Measurements from ENCODE around the gene GATB. TPM values are rescaled to one million over a fixed set of nuclear protein-coding genes. Genes with fewer than 3 reads are reported as not detected.

GATB gene
- total RNA-seq, 1 donor from 2014 or later, result 17.9 TPM

- TF ChIP-seq EZH2phosphoT487 (IDR thresholded peaks at IDR 0.05) (no peak), EZH2 (IDR thresholded peaks at IDR 0.05) (no peak)
- TF ChIP-seq, protein P1, sequence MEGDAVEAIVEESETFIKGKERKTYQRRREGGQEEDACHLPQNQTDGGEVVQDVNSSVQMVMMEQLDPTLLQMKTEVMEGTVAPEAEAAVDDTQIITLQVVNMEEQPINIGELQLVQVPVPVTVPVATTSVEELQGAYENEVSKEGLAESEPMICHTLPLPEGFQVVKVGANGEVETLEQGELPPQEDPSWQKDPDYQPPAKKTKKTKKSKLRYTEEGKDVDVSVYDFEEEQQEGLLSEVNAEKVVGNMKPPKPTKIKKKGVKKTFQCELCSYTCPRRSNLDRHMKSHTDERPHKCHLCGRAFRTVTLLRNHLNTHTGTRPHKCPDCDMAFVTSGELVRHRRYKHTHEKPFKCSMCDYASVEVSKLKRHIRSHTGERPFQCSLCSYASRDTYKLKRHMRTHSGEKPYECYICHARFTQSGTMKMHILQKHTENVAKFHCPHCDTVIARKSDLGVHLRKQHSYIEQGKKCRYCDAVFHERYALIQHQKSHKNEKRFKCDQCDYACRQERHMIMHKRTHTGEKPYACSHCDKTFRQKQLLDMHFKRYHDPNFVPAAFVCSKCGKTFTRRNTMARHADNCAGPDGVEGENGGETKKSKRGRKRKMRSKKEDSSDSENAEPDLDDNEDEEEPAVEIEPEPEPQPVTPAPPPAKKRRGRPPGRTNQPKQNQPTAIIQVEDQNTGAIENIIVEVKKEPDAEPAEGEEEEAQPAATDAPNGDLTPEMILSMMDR (IDR thresholded peaks at IDR 0.05), result no peak
- Histone ChIP-seq H3F3A (ENCODE audit: low read depth) (no peaks in the 10 kb centered on the region), H3K9ac (no peak overlapping the region), H3K4me1 (no peaks in the 10 kb centered on the region), H3K79me2 (ENCODE audit: low read depth) (no peaks in the 10 kb centered on the region), H3K4me3 (no peak overlapping the region), H4K20me1 (ENCODE audit: low read depth) (no peaks in the 10 kb centered on the region), H3K9me3 (ENCODE audit: low read depth) (no peaks in the 10 kb centered on the region), H2AFZ (replicated peaks) (no peak overlapping the region), H3K27me3 (no peaks in the 10 kb centered on the region), H3K27ac (no peak overlapping the region), H3K4me2 (no peak overlapping the region), H3K36me3 (no peaks in the 10 kb centered on the region)
- Mint-ChIP-seq H3K4me1 (no peaks in the 10 kb centered on the region), H3K36me3 (no peaks in the 10 kb centered on the region), H3K9me3 (no peaks in the 10 kb centered on the region), H3K27me3 (ENCODE audit: insufficient read depth, low read depth) (no peaks in the 10 kb centered on the region), H3K4me3 (no peak overlapping the region), H3K27ac (no peak overlapping the region)
- DNase-seq (ENCODE audit: low spot score), result no peak
These were observed 45.7 kb upstream of the GATB start for GRCh38 chr4:151806511-151806927.

DNA sequence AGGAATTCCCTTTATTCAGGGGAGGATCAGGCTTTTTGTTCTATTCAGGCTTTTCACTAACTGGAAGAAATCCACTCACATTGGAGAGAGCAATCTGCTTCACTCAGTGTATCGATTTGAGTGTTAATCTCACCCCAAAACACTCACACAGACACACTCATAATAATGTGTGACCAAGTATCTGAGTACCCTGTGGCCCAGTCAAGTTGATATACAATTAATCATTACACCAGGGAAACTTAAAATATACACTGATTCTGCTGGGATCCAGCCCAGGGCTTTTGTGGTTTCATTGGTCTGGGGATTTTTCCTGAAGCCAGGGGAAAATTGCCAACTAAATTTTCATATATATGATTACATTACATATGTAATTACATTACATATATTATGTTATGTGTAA, 44.0 kb upstream of the GATB start:
- Histone ChIP-seq H3K4me1 (no peaks in the 10 kb centered on the region), H3K27ac (no peak overlapping the region), H3K9ac (no peak overlapping the region), H3K4me3 (no peak overlapping the region), H3K36me3 (no peaks in the 10 kb centered on the region), H3K4me2 (no peak overlapping the region), H3K27me3 (no peaks in the 10 kb centered on the region), H3K79me2 (ENCODE audit: low read depth) (no peaks in the 10 kb centered on the region), H2AFZ (replicated peaks) (no peak overlapping the region), H3F3A (ENCODE audit: low read depth) (no peaks in the 10 kb centered on the region), H3K9me3 (ENCODE audit: low read depth) (no peaks in the 10 kb centered on the region), H4K20me1 (ENCODE audit: low read depth) (no peaks in the 10 kb centered on the region)
- H3K4me1 Mint-ChIP-seq, result no peaks in the 10 kb centered on the region
- TF ChIP-seq EZH2phosphoT487 (IDR thresholded peaks at IDR 0.05), result no peak
- H3K27ac Mint-ChIP-seq, result no peak overlapping the region
- no peaks in the 10 kb centered on the region for H3K36me3 Mint-ChIP-seq
- peak; percentile 18 for DNase-seq (ENCODE audit: low spot score)
- H3K27me3 Mint-ChIP-seq (ENCODE audit: insufficient read depth, low read depth), result no peaks in the 10 kb centered on the region
- no peak overlapping the region for H3K4me3 Mint-ChIP-seq
- H3K9me3 Mint-ChIP-seq, result no peaks in the 10 kb centered on the region

- Histone ChIP-seq H4K20me1 (ENCODE audit: low read depth) (no peaks in the 10 kb centered on the region), H3K27me3 (no peaks in the 10 kb centered on the region), H3K36me3 (no peaks in the 10 kb centered on the region), H3K9ac (no peak overlapping the region), H3F3A (ENCODE audit: low read depth) (no peaks in the 10 kb centered on the region), H3K27ac (no peak overlapping the region), H3K9me3 (ENCODE audit: low read depth) (no peaks in the 10 kb centered on the region), H2AFZ (replicated peaks) (no peak overlapping the region), H3K79me2 (ENCODE audit: low read depth) (no peaks in the 10 kb centered on the region), H3K4me2 (no peak overlapping the region), H3K4me1 (no peaks in the 10 kb centered on the region), H3K4me3 (no peak overlapping the region)
- Mint-ChIP-seq H3K36me3 (no peaks in the 10 kb centered on the region), H3K9me3 (no peaks in the 10 kb centered on the region), H3K4me1 (no peaks in the 10 kb centered on the region), H3K4me3 (no peak overlapping the region), H3K27ac (no peak overlapping the region), H3K27me3 (ENCODE audit: insufficient read depth, low read depth) (no peaks in the 10 kb centered on the region)
- TF ChIP-seq EZH2 (IDR thresholded peaks at IDR 0.05), result no peak
- TF ChIP-seq, protein P1 (IDR thresholded peaks at IDR 0.05), result no peak
- TF ChIP-seq EZH2phosphoT487 (IDR thresholded peaks at IDR 0.05), result no peak
- DNase-seq (ENCODE audit: low spot score), result no peak
These were observed 43.4 kb upstream of the GATB start for GRCh38 chr4:151804086-151804630.

GRCh38 chr4:151803246-151803645, 42.4 kb upstream of the GATB start:
- H3K9me3 Mint-ChIP-seq, result no peaks in the 10 kb centered on the region
- no peaks in the 10 kb centered on the region for H3K4me1 Mint-ChIP-seq
- H3K27me3 Mint-ChIP-seq (ENCODE audit: insufficient read depth, low read depth), result no peaks in the 10 kb centered on the region

More at GRCh38 chr4:151803246-151803645, 42.4 kb upstream of the GATB start:
- H3K27ac ChIP-seq, result no peak overlapping the region
- TF ChIP-seq EZH2 (IDR thresholded peaks at IDR 0.05), result no peak
- TF ChIP-seq, protein P1 (IDR thresholded peaks at IDR 0.05), result no peak
- no peak for TF ChIP-seq EZH2phosphoT487 (IDR thresholded peaks at IDR 0.05)
- H3K9me3 ChIP-seq (ENCODE audit: low read depth), result no peaks in the 10 kb centered on the region
- no peaks in the 10 kb centered on the region for H4K20me1 ChIP-seq (ENCODE audit: low read depth)
- no peaks in the 10 kb centered on the region for H3F3A ChIP-seq (ENCODE audit: low read depth)
- no peak overlapping the region for H3K27ac Mint-ChIP-seq
- H3K36me3 Mint-ChIP-seq, result no peaks in the 10 kb centered on the region
- H2AFZ ChIP-seq (replicated peaks), result no peak overlapping the region
- H3K79me2 ChIP-seq (ENCODE audit: low read depth), result no peaks in the 10 kb centered on the region
- H3K4me3 Mint-ChIP-seq, result no peak overlapping the region
- no peak overlapping the region for H3K9ac ChIP-seq
- H3K4me1 ChIP-seq, result no peaks in the 10 kb centered on the region
- H3K4me3 ChIP-seq, result no peak overlapping the region
- H3K36me3 ChIP-seq, result no peaks in the 10 kb centered on the region
- DNase-seq (ENCODE audit: low spot score), result no peak
- H3K4me2 ChIP-seq, result no peak overlapping the region
- H3K27me3 ChIP-seq, result no peaks in the 10 kb centered on the region
